Glomerular visceral epithelial cell (primary cell): ENCODE measurements around the gene GNA15.
A peak's percentile ranks its signal among the peaks of the same experiment; 100 is the strongest.

ENCODE experiments used
- DNase-seq: peaks from one replicate; pipeline ENCODE4 v3.0.0-alpha.2; 2016; ENCODE audit errors: extremely low spot score

GNA15 gene

DNA sequence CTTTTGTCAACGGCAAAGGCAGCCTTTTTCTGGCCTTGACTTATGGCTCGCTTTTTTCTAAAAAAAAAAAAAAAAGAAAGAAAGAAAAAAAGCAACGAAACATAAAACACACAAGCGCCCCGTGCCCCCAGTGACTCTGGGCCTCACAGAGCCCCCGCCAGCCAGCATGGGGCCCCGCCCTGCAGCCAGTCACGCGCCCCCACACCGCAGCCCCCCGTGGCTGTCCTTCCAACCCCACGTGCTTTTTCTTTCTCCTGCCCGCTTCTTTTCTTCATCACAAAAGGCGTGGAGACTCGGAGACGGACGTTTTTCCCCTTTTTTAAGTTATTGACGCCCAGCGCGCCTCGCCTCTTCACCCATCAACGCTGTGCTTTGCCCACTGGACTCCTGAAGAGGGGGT is 14.4 kb upstream of the GNA15 start:
- no peak for DNase-seq

DNA sequence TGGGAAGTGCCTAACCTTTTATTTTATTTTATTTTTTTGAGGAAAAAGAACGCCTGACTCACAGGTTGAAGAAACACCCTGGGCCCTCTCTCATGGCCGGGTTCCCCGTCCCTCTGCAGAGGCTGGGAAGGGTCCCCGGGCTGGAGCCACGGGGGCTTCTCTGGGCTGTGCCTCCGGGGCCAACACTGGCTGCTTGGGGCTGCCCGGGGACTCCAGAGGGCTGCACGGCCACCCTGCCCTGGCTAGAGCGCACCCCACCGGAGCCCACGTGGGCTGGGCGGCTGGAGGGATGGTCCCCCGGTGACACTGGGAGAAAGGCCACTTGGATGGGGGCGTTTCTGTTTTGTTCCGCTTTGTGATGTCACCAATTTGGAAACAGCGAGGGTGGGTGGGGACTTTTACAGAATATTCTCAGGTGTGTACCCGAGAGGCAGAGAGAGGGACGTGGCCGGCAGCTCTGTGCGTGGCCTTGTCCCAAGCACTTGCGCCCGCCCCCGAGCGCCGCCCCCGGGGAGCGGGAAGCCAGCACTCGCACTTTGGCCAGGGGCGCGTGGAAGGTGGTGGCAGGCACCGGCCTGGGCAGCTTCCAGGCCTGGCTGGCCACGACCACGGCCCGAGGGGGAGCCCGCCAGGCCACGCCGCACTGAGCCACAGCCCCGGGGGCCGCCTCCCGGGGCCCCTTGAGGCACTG is 13.9 kb upstream of the GNA15 start:
- DNase-seq = no peak

DNA sequence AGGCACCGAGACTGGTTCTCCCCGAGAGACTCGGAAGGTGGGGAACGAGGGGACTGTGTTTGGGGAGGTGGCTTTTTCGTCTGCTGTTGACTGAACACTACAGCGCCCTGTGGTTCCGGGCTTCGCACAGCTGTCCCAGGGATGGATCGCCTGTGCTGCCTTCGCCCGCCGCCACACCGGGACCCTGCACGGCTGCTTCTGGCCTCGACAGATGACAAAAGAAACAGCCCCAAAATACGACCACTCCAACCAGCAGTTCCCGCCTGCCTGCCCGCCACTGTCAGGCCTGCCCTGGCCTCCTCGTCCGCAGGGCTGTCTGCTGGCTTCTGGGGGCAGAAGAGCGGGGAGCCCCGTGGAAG is 13.3 kb upstream of the GNA15 start:
- DNase-seq = no peak

DNA sequence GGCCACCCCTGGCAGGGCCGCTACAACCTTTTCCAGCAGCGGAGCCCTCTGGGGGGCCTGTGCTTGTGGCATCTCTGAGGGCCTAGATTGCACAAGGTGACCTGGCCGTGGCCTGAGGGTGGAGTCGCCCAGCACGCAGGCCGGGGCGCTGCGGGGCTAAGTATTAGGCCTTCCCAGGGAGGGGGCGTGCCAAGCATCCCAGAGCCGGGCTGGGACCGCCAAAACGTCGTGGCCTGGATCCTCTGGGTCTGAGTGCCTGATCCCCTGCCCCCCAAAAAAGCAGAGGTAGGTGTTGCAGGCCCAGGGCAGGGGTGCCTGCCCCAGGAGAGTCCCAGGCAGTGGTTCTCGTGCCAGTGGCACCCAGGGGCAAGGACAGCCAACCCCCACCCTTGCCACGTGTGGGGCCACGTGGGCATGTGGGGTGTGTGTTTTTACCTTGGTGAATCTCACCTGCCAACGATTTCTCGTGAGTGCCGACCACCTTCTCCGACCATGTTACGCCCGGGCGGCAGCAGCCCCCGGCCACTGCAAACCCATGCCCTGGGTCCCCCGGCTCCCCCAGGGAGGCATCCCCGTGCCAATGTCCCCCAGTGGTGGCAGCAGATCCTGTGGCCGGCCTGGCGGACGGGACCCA is 12.6 kb upstream of the GNA15 start:
- no peak for DNase-seq

DNA sequence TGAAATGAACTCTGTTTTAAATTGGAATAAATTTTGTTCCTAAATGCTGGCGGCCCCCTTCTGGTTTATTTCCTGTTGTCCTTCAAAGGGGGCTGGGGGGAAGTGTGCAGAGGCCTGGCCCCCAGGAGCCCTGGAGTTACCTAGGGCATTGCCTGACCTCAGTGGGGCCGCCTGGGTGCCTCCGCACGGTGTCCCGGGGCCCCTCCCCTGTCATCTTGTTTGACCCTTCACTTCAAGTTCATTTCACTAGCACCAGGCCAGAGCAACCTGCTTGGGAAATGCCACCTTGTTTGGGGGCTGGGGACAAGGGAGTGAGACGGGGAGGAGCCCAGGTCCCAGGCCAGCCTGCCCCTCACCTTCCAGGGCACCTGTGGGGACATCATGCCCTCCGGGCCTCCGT is 11.9 kb upstream of the GNA15 start:
- DNase-seq = no peak

DNA sequence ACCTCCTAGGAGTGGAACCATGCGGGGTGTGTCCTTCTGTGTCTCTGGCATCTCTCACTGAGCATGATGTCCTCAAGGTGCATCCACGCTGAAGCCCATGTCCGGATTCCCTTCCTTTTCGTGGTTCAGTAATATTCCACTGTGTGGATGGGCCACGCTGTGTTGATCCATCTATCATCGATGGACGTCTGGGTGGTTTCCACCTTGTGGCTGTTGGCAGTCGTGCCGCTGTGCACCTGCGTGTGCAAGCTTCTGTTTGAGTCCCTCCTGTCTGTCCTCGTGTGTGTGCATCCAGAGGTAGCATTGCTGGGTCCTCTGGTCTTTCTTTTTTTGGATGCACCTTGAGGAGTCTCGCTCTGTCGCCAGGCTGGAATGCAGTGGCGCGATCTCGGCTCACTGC is 11.2 kb upstream of the GNA15 start:
- no peak for DNase-seq

DNA sequence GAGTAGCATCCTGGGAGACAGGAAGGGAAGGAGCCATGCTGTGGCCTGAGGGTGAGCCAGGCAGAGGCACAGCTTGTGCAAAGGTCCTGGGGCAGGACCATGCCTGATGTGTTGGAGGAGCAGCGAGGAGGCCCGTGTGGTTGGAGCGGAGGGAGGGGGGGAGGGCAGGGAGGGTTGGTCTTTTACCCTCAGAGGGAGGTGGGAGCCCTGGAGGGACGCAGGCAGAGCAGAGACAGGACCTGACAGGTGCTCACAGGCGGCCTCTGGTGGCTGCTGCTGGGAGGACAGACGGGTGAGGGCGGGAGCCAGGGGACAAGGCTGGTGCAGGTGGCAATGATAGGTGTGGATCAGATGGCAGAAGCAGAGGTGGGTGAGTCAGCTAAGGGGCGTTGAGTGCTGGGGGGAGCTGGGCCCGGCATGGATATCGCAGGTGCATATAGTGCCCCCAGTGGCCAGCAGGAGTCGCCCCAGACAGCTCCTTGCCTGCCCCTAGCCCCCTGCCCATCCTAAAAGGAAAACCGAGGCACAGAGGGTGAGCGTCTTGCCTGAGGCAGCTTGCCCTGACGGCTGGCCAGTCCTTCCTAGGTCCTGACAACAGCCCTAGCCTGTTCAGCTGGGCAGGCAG is 9.8 kb upstream of the GNA15 start:
- DNase-seq = peak; percentile 57

DNA sequence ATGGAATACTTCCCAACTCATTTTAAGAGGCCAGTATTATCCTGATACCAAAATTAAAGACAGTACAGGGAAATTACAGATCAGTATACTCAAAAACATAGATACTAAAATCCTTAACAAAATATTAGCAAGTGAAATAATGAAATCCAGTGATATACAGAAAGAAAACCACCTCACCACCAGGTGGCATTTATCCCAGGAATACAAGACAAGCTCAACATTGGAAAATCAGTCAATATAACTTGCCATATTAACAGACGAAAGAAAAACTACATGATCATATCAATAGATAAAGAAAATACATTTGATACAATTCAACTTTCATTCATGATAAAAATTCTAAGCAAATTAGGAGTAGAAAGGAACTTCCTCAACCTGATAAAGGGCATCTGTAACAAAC is 6.7 kb upstream of the GNA15 start:
- DNase-seq = peak; percentile 54

DNA sequence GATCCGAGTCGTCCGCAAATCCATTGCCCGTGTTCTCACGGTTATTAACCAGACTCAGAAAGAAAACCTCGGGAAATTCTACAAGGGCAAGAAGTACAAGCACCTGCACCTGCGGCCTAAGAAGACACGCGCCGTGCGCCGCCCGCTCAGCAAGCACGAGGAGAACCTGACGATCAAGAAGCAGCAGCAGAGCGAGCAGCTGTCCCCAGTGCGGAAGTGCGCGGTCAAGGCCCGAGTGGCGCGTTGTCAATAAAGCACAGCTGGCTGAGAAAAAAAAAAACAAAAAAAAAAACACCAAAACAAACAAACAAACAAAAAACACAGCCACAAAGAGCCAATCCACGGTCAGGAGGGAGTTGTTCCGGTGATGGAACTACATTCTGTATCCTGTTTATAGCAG is 4.7 kb upstream of the GNA15 start:
- DNase-seq = no peak

DNA sequence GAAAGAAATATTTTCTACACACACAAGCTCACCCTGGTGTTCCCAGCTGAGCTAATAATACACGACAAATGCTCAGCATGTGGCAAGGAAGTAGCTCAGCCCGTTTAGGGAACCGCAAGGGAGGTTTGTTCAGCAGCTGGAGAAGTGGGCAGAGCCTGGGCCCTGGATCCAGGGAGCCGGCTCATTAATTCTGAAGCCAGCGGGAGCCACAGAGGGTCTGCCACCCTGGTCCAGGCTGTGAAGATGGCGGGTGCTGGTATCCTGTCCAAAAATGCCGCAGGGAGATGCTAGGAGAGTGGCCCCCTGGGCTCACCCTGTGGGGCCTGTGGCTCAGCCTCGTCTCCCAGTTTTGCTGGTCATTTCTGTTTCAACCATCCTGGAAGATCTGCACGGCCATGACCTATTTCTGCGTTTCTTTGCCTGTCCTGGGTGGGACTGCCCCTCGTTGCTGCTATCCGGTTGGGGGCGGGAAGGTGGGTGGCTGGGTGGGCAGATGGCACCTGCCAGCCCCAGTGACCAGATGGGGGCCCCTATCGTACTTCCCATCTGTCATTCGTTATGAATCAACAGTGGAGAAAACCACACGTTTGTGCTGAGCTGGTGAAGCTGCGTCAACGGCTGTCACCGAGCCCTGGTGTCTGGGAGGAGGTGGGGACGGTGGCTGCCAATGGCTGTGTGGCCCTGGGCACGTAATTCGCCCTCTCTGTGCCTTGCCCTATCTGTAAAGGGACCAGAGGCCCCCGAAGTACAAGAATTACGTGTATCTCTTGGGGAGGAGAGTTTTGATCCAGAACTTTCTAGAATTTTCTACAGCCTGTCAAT is 2.7 kb upstream of the GNA15 start:
- peak; percentile 70 for DNase-seq

DNA sequence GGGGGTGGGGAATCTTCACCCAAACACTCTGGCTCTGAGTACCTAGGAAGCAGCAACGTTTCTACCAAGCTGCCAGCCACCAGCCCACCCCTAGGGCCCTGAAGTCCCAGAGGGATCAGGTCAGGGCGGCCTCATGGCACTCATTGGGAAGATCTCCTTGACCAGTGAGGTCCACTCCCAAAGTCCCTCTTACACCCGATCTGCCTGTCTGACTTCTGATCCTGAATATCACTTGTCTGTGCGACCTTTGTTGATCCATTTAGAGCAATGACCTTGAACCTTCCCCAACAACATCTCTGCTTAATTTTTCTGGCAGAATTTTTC is 2.1 kb upstream of the GNA15 start:
- no peak for DNase-seq

DNA sequence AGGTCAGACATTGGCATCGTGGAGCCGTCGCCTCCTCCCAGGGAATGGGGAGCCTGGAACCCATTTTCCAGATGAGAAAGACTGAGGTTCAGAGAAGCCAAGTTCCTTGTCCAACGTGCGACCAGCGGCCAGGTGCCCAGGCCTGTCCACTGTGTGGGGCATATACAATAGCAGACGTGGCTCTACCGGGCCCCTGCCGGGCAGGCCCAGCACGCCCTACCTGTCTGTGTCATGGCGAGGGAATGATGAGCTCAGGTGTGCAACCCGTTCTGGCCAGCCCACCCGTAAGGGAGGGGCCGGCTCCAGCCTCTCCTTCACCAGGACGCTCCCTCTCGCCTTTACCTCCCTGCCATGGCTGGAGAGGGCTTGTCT is 837 bp downstream of the GNA15 start:
- no peak for DNase-seq

DNA sequence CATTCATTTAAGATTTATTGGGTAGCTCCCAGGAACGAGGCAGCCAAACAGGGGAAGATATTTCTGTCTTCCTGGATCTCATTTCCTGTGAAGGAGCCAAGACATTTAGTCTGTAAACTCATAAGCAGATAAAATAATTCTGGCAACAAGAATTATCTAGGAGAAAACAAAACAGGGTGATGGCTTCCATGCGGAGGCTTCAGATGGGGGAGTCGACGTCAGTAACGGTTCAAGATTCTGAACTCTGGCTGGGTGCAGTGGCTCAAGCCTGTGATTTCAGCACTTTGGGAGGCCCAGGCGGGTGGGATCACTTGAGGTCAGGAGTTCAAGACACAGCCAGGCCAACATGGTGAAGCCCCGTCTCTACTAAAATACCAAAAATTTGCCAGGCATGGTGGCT is 1.3 kb downstream of the GNA15 start:
- no peak for DNase-seq

DNA sequence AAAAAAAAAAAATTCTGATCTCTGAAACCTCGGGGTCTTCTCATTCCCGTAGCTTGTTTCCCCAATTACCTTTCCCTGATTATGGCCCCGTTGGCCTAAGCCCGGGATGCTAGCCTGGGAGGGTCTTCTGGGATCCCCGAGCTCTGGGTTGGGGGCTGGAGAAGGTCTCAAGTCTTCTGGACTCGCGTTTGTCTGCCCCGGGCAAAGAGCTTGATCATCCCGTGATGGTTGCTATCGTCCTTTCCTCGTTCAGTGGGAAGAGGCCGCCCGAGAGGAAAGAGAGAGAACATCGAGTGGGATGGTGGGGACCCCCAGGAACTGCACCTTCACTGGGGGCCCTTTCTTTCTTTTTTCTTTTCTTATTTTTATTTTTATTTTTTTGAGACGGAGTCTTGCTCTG is 2.4 kb downstream of the GNA15 start:
- DNase-seq = no peak

DNA sequence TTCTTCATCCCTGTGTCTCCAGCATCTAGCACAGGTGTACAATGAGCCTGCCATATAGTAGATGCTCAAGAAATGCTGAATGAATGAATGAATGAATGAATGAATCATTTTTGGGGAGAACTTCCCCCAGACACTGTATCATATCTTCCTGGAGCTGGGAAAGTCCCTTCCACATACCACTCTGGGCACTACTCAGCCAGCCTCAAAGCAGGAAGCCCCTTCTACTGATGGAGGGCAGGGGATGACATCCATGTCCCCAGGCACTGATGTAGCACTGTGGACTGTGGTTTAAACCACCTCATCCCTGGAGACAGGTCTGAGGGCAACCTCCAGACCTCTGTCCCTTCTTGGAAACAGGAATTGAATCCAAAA is 4.8 kb downstream of the GNA15 start:
- DNase-seq = no peak

DNA sequence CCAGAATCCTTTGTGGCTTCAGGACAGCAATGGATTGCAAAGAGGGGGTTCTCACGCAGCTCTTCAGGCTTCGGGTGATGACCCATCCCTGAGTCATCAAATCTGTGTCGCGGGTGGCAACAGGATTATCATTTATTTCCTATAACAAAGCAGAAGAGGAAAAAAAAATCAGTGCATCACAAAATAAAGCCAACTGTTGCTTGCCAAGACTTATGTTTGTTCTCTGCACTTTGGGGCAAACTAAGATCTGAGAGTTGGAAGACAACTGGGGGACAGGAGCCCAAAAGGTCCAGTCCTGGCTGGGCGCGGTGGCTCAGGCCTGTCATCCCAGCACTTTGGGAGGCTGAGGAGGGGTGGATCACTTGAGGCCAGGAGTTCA is 6.4 kb downstream of the GNA15 start:
- DNase-seq = peak; percentile 65

DNA sequence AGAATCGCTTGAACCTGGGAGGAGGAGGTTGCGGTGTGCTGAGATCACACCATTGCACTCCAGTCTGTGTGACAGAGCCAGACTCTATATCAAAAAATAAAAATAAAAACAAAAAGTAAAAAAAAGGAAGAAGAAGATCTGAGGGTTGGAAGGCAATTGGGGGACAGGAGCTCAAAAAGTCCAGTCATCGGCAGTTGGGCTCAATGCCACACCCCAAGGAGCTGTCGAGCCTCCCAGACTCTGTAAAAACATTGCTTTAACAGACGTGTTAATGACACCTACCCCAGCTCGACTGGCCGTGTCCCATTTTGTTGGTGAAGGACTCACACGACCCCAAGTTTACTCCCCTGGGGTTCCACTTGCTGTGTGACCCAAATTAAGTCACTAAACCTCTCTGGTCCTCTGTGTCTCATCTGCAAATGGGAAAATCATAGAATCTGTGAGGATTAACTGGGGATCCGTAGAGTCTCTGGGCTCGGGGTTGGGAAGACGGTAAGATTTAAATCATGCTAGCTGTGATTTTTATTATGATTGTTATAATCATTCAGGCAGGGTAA is 7.0 kb downstream of the GNA15 start:
- DNase-seq = no peak

DNA sequence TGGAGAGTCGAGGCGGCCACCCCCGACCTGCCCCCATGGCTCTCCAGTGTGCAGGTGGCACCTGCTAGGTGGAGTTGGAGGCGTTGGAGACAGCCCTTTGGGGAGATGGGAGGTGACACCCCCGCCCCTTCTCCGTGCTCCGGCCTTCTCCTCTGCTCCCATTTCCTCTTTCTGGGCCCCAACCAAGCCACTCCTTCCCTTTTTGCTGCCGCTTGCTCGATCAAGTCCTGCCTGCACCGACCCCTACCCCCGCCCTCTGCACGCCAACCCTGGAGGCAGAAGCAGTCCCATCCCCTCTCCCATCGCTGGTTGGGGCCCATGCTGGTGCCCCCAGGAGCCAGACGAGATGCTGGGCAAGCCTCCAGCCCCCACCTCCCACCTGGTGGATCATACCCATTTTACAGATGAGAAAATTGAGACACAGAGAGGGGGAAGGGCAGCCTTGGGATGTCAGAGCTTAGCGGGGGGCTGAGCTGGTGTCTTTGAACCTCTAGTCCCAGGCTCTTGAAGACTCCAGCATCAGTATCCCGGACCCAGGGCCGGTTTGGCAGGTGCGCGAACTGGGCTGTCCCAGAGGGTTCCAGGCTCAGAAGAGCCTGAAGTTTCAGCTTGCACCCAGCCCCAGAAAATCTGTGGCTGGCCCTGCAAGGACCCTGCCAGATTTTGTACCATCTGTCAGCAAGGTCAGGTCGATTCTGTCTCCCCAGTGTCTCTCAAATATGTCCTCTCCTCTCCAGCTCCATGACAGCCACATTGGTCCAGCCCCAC is 10.3 kb downstream of the GNA15 start:
- DNase-seq = no peak

DNA sequence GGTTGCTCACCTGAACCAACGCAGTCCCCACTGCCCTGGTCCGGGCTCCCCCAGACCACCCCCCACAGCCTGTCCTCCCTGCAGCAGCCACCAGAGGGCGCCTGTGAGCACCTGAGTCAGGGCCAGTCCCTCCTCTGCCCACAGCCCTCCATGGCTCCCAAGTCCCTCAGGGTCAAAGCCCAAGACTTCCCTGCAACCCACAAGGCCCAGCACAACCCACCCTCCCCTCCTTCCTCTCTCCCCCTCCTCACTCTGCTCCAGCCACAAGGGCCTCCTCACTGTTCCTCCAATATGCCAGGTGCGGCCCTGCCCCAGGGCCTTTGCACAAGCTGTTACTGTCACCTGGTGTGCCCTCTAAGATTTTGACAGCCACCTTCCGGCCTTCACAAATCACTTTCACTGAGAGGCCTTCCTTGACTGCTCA is 10.9 kb downstream of the GNA15 start:
- DNase-seq = no peak

DNA sequence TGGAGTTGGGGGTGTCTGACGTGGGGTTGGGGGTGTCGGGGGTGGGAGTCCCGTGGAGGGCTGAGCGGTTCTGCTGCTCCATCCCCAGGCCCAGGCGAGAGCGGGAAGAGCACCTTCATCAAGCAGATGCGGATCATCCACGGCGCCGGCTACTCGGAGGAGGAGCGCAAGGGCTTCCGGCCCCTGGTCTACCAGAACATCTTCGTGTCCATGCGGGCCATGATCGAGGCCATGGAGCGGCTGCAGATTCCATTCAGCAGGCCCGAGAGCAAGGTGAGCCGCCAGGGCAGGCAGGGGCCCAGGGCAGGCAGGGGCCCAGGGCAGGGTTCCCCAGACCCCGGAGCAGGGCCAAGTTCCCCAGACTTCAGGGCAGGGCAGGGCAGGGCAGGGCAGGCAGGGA is 12.7 kb downstream of the GNA15 start:
- no peak for DNase-seq

DNA sequence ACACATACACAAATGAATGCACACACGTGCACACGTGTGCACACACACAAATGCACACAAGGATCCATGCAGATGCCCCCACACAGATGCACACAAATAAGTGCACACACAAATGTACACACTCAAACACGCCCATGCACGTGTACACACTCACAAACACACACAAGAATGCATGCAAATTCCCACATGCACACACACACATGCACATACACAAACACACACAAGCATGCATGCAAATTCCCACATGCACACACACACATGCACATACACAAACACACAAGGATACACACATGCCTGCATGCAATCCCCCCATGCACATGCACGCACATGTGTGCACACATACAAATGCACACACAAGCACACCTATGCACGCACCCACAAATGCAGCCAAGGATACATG is 13.3 kb downstream of the GNA15 start:
- DNase-seq = no peak
